ENCODE measurements around the gene MRPS24.

- TF ChIP-seq CTCF (IDR thresholded peaks at IDR 0.05; ENCODE audit: insufficient read depth, low read depth, low read length), result no peak
- TF ChIP-seq EZH2 (IDR thresholded peaks at IDR 0.05; ENCODE audit: insufficient read depth, low read length), result no peak
Measured at GRCh38 chr7:43849047-43849446, 20.3 kb downstream of the MRPS24 start.
